ENCODE measurements around the gene CEP295NL. TPM values are rescaled to one million over a fixed set of nuclear protein-coding genes. Genes with fewer than 3 reads are reported as not detected.
"Not testable (repeated sequence)": the region's sequence is repeated elsewhere in the genome, so short reads cannot be mapped to it uniquely, and the experiment has no call there.

Gene CEP295NL, protein sequence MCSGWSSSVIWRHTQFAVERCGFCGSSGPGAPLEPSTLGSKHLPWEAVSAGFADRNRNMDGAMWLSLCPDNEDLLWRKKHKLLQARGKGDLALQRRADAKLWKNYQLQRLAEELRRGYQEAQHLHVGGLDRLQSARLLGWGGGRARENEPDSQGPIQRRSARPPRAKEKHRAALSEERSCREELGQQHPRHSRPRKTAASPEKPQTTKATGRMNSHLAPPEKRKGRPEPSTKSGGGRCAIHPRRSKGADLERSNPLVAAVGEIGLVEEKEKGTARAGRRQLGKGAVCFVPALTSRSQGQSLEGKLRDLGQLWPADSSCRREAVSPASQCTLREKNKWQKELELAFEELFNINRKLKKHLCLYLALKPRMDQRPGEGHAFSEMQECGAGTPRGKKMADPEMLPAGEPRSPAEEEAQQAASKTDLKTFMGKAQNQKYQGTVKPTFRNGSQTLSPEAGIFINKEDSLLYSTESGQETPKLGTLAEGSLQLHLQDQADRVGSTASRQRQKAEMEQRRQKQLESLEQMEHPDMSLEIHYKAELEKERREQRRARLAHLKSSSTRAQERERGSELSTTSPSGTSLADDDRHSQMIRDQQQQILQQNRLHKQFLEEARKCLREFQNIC
- not detected for polyA plus RNA-seq

DNA sequence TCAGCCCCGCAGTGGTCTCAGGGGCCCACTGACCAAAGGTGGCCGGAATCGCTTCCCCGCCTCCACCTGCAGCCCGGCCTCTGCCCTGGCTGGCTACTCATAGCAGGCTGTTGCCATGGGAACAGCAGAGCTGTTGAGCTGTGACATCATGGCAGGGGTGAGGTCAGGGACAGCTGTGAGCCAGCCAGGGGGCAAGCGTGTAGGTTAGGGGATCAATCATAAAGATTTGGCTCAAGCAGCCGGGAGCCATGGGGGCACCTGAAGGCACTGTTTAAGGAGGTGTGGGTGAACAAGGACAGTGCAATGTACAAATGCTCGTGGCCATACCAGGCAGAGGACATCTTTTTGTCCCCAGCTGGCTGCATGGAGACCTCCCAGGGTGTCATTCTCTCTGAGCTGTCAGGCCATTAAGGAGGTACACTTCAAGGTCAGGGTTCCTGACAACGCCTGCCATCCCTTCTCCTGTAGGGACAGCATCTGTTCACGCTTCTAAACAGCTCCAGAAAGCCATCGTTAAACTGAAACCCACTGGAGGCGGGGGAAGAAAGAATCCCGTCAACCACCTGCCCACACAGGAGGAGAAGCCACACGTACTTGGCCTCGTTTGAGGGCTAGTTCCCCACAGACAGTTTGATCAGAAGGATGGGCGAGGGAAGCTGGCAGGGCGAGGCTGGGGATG is at the start of gene CEP295NL:
TSS of gene CEP295NL (minus strand) at position 101 of the 679 bp plus-strand sequence. CDS start 1,373 bp downstream, outside the sequence.
- H3K27me3 Mint-ChIP-seq (ENCODE audit: low read depth in 3 of 3) = peaks cover 0 to 2% (median 0%) of the 10 kb centered on the region in 3 donors
- no peaks in the 10 kb centered on the region for H3K36me3 Mint-ChIP-seq
- no peak within 1 kb of the TSS for H3K4me3 Mint-ChIP-seq
- no peaks in the 10 kb centered on the region for H3K4me1 Mint-ChIP-seq
- no peak for DNase-seq
- H3K9me3 Mint-ChIP-seq = no peaks in the 10 kb centered on the region
- H3K27ac Mint-ChIP-seq = no peak within 1 kb of the TSS

DNA sequence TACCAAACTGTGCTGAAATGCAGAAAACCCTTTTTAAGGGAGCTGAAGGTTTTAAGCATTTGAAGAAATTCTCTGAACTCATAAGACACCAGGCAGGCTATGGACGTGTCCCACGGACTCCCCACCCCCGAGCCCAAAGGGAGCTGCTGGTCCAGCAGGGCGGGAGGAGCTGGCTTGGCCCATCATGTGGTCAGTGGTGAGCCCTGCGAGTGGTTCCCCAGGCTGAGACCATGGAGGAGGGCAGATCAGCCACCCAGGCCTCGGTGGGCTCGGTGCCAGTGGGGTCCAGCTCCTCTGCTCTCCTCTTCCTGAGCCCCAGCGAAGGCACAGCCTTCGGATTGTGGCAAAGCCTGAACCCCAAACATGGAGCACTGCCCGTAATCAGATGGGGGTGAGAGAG is 49.7 kb upstream of the CEP295NL start:
- Mint-ChIP-seq H3K36me3 (no peaks in the 10 kb centered on the region), H3K27ac (no peak overlapping the region), H3K4me3 (no peak overlapping the region), H3K27me3 (ENCODE audit: low read depth in 3 of 3) (peaks cover 0 to 8% (median 2%) of the 10 kb centered on the region in 3 donors), H3K4me1 (no peaks in the 10 kb centered on the region), H3K9me3 (peaks cover 0 to 6% (median under 1%) of the 10 kb centered on the region in 6 donors)
- DNase-seq = no peak

- no peak overlapping the region for H3K4me3 Mint-ChIP-seq
- H3K36me3 Mint-ChIP-seq = no peaks in the 10 kb centered on the region
- H3K27me3 Mint-ChIP-seq (ENCODE audit: low read depth in 3 of 3) = peaks cover 0 to 8% (median 2%) of the 10 kb centered on the region in 3 donors
- no peak for DNase-seq
- H3K9me3 Mint-ChIP-seq = peaks cover 0 to 6% (median under 1%) of the 10 kb centered on the region in 6 donors
- no peaks in the 10 kb centered on the region for H3K4me1 Mint-ChIP-seq
- H3K27ac Mint-ChIP-seq = no peak overlapping the region
Measured at GRCh38 chr17:78951967-78952551, 49.1 kb upstream of the CEP295NL start.

GRCh38 chr17:78950870-78951269 is 47.9 kb upstream of the CEP295NL start:
- H3K27ac Mint-ChIP-seq = no peak overlapping the region
- DNase-seq = no peak
- peaks cover 0 to 6% (median under 1%) of the 10 kb centered on the region in 6 donors for H3K9me3 Mint-ChIP-seq
- no peak overlapping the region for H3K4me3 Mint-ChIP-seq
- no peaks in the 10 kb centered on the region for H3K4me1 Mint-ChIP-seq
- peaks cover 4 to 6% (median 4%) of the 10 kb centered on the region in 3 donors for H3K27me3 Mint-ChIP-seq (ENCODE audit: low read depth in 3 of 3)
- no peaks in the 10 kb centered on the region for H3K36me3 Mint-ChIP-seq

DNA sequence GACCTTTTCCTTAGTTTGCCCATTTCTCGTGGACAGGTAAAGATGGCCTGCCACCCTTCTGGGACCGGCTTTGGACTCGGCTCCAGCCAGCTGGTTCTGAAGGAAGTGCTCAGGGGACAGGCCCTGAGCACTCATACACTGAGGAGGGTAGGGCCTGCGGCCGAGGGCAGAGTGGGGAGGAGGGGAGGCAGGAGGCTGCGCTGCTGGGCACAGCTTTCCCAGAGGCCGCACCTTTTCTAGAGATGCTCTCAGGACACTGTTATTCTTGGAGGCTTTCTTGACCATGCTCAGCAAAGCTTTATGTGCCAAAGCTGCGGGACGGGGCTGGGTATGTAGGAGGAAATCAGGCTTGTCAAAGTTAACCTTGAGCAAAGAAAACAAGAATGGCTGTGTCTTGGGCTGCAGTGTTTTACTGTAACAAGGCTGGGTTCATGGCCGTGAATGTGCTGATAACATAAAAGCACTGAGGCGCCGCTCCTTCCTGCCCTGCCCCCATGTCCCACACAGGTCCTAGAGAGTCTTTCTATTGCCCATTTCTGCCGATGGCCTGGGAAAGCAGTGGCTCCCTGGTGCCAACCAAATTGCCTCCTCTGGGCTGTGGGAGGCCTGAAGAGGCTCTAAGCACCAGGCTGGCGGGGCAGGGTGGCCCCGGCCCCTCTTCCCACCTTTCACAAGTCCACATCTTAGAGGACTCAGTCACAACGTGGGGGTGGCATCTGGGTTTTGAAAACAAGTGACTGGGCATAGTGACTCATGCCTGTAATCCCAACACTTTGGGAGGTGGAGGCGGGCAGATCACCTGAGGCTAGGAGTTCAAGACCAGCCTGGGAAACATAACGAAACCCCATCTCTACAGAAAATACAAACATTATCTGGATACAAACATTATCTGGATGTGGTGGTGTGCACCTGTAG is 44.5 kb upstream of the CEP295NL start:
- peaks cover 0 to 6% (median under 1%) of the 10 kb centered on the region in 6 donors for H3K9me3 Mint-ChIP-seq
- H3K4me3 Mint-ChIP-seq = no peak overlapping the region
- H3K27me3 Mint-ChIP-seq (ENCODE audit: low read depth in 3 of 3) = peaks cover 0 to 8% (median 4%) of the 10 kb centered on the region in 3 donors
- no peaks in the 10 kb centered on the region for H3K36me3 Mint-ChIP-seq
- no peak overlapping the region for H3K27ac Mint-ChIP-seq
- no peak for DNase-seq
- H3K4me1 Mint-ChIP-seq = no peaks in the 10 kb centered on the region

- peaks cover 0 to 6% (median under 1%) of the 10 kb centered on the region in 6 donors for H3K9me3 Mint-ChIP-seq
- H3K27me3 Mint-ChIP-seq (ENCODE audit: low read depth in 3 of 3) = peaks cover 0 to 8% (median 6%) of the 10 kb centered on the region in 3 donors
- no peak for DNase-seq
- no peak overlapping the region for H3K4me3 Mint-ChIP-seq
- no peaks in the 10 kb centered on the region for H3K4me1 Mint-ChIP-seq
- no peaks in the 10 kb centered on the region for H3K36me3 Mint-ChIP-seq
- H3K27ac Mint-ChIP-seq = no peak overlapping the region
Measured at GRCh38 chr17:78946631-78947030, 43.6 kb upstream of the CEP295NL start.

GRCh38 chr17:78946131-78946530 is 43.1 kb upstream of the CEP295NL start:
- Mint-ChIP-seq H3K27ac (no peak overlapping the region), H3K27me3 (ENCODE audit: low read depth in 3 of 3) (peaks cover 0 to 8% (median 6%) of the 10 kb centered on the region in 3 donors), H3K4me3 (no peak overlapping the region), H3K9me3 (peaks cover 0 to 5% (median under 1%) of the 10 kb centered on the region in 6 donors), H3K4me1 (no peaks in the 10 kb centered on the region), H3K36me3 (no peaks in the 10 kb centered on the region)
- DNase-seq = no peak

GRCh38 chr17:78945455-78945854 is 42.5 kb upstream of the CEP295NL start:
- DNase-seq; H3K4me1 Mint-ChIP-seq; H3K27ac Mint-ChIP-seq; H3K9me3 Mint-ChIP-seq; H3K27me3 Mint-ChIP-seq (ENCODE audit: low read depth in 3 of 3); H3K4me3 Mint-ChIP-seq; H3K36me3 Mint-ChIP-seq: not testable (repeated sequence)

DNA sequence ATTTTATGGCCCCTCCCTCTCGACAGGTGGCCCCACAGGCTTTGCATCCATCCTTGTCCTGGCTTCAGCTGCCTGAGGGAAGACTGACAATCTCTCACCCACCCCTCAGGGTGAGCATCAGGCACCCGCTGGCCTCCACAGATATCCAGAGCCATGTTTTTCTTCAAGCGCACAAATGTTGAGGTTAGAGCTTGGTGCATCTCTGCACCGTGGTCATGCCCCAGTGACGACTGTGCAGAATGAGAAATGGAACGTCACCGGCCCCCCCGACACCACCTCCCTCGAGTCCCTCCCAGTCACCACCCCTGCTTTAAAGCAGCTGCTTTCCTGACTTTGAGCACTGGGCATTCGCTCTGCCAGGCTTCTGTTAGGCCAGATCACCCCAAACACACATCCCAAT is 42.0 kb upstream of the CEP295NL start:
- Mint-ChIP-seq H3K36me3 (no peaks in the 10 kb centered on the region), H3K27ac (no peak overlapping the region), H3K9me3 (peaks cover 0 to 2% (median 0%) of the 10 kb centered on the region in 6 donors), H3K4me3 (no peak overlapping the region), H3K27me3 (ENCODE audit: low read depth in 3 of 3) (peaks cover 0 to 8% (median 6%) of the 10 kb centered on the region in 3 donors), H3K4me1 (no peaks in the 10 kb centered on the region)
- DNase-seq = no peak

- Mint-ChIP-seq H3K9me3 (no peaks in the 10 kb centered on the region), H3K4me1 (no peaks in the 10 kb centered on the region), H3K4me3 (no peak overlapping the region), H3K27me3 (ENCODE audit: low read depth in 3 of 3) (peaks cover 0 to 8% (median 6%) of the 10 kb centered on the region in 3 donors), H3K36me3 (no peaks in the 10 kb centered on the region), H3K27ac (no peak overlapping the region)
- no peak for DNase-seq
Measured at GRCh38 chr17:78944026-78944425, 41.0 kb upstream of the CEP295NL start.

DNA sequence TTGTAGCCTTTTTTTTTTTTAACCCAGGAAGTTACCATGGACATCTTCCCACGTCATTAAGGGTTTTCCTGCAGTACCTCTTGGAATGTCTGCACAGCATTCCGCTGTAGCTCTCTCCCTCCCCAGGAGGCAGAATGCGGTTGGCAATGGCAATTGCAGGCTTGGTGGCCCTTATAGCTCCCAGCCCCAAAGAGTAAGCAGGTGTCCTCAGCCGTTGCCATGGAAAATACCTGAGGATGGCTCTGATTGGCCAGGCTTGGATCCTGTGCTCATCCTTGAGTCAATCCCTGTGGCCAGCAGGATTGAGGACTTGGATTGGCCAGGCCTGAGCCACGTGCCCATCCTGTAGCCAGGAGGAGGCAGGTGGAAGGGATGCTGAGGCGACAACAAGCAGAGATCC is 37.7 kb upstream of the CEP295NL start:
- no peak for DNase-seq
- Mint-ChIP-seq H3K36me3 (no peaks in the 10 kb centered on the region), H3K9me3 (no peaks in the 10 kb centered on the region), H3K27me3 (ENCODE audit: low read depth in 3 of 3) (peaks cover 0 to 3% (median 3%) of the 10 kb centered on the region in 3 donors), H3K27ac (no peak overlapping the region), H3K4me1 (no peaks in the 10 kb centered on the region), H3K4me3 (no peak overlapping the region)

GRCh38 chr17:78940258-78940657 is 37.3 kb upstream of the CEP295NL start:
- Mint-ChIP-seq H3K27me3 (ENCODE audit: low read depth in 3 of 3) (peaks cover 0 to 3% (median 2%) of the 10 kb centered on the region in 3 donors), H3K27ac (no peak overlapping the region), H3K36me3 (no peaks in the 10 kb centered on the region), H3K4me3 (no peak overlapping the region), H3K4me1 (no peaks in the 10 kb centered on the region), H3K9me3 (no peaks in the 10 kb centered on the region)
- DNase-seq = no peak

DNA sequence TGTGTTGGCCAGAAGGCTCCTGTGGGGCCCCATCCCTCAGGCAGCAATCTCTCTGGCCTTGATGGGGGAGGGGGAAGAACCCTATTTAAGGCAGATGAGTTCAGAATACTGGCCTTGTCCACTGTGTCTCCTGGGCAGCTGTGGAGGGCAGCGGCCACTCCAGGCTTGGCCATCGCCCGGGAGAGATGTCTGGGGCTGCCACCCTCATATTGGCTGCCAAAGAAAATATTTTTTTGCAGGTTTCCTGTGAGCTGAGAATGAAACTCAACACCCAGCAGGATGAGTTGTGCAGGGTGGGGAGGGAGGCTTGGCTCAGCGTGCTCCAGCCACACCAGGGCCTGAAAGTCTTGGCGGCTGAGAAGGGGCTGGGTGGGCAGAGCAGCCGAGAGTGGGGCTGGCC is 36.6 kb upstream of the CEP295NL start:
- H3K4me1 Mint-ChIP-seq = no peaks in the 10 kb centered on the region
- H3K9me3 Mint-ChIP-seq = no peaks in the 10 kb centered on the region
- no peak for DNase-seq
- H3K27ac Mint-ChIP-seq = no peak overlapping the region
- no peaks in the 10 kb centered on the region for H3K36me3 Mint-ChIP-seq
- H3K27me3 Mint-ChIP-seq (ENCODE audit: low read depth in 3 of 3) = peaks cover 0 to 3% (median 2%) of the 10 kb centered on the region in 3 donors
- H3K4me3 Mint-ChIP-seq = no peak overlapping the region
